Sigmoid colon (tissue), 7 donors: Measurements from ENCODE around the gene ZFAND3. TPM values are rescaled to one million over a fixed set of nuclear protein-coding genes. Genes with fewer than 3 reads are reported as not detected.

Experiments used
- DNase-seq: peaks from one replicate; pipeline ENCODE4 v3.0.0-alpha.2; 2019
- H3K27ac ChIP-seq, 4 donors: fragments of 200-600 bp; sonication (generic); one replicate each; pipeline ENCODE4 v1.5.1; 2016 to 2019; ENCODE audit warnings: mild to moderate bottlenecking in 1 of 4
- H3K27me3 ChIP-seq, 3 donors: fragments of 200-600 bp; sonication (generic); one replicate each; pipeline ENCODE4 v1.5.1; 2019; ENCODE audit warnings: mild to moderate bottlenecking in 1 of 3
- H3K36me3 ChIP-seq, 4 donors: fragments of 200-600 bp; sonication (generic); one replicate each; pipeline ENCODE4 v1.5.1; 2016 to 2019
- H3K4me1 ChIP-seq, 4 donors: fragments of 200-600 bp; sonication (generic); one replicate each; pipeline ENCODE4 v1.5.1; 2017 to 2019
- H3K4me3 ChIP-seq, 4 donors: fragments of 200-600 bp; sonication (generic); one replicate each; pipeline ENCODE4 v1.5.1; 2017 to 2019; ENCODE audit warnings: mild to moderate bottlenecking in 2 of 4, moderate library complexity in 1 of 4
- H3K9me3 ChIP-seq, 4 donors: fragments of 200-600 bp in 3 of 4; sonication (generic) in 3 of 4; one replicate each; pipeline versions ENCODE4 v1.5.1 to v1.6.1; 2013 to 2019
- EP300 ChIP-seq, 4 donors: sonication (generic); formaldehyde crosslinking; IDR thresholded peaks; one replicate each; pipeline ENCODE4 v1.6.1; 2017; ENCODE audit warnings: antibody characterized with exemption in 4 of 4
- POLR2A ChIP-seq, 2 donors: fragments of 450-650 bp; IDR thresholded peaks; one replicate each; pipeline ENCODE4 v1.6.1; 2016; ENCODE audit warnings: antibody characterized with exemption in 2 of 2, mild to moderate bottlenecking in 2 of 2, moderate library complexity in 2 of 2
- POLR2AphosphoS5 ChIP-seq, 4 donors: sonication (generic); formaldehyde crosslinking; IDR thresholded peaks; one replicate each; pipeline ENCODE4 v1.6.1; 2017; ENCODE audit warnings: antibody characterized with exemption in 4 of 4
- WGBS, 2 donors: extraction: QIAGEN DNeasy Blood & Tissue Kit; methylation state at CpG; one replicate each; pipeline ENCODE4 v1.1.7; 2013; 5-methylcytosine and 5-hydroxymethylcytosine counted together
- intact Hi-C: fragments of 100-400 bp; cut with DNase I; formaldehyde crosslinking; loops from one replicate; pipeline ENCODE4 v1.15.1; 2023
- polyA plus RNA-seq, 3 donors: library from polyadenylated mRNA; stranded (reverse); fragments of 200-250 nt; gene quantifications; one replicate each; pipeline ENCODE4 v1.2.3, GENCODE V29; 2013
- total RNA-seq, 4 donors: library from RNA; depleted of rRNA; stranded (reverse); fragments of >200 nt; gene quantifications; one replicate each; pipeline ENCODE4 v1.1.0, GENCODE V29; 2016
- TF ChIP-seq, protein P1 (sequence below), 4 experiments: fragments of 450-650 bp in 3 of 4; fragments of 200-600 bp in 1 of 4; IDR thresholded peaks; one replicate each; pipeline ENCODE4 v1.5.1; 2016 to 2019; ENCODE audit warnings: antibody characterized with exemption in 4 of 4, mild to moderate bottlenecking in 3 of 4, moderate library complexity in 2 of 4
- donor health status: healthy with polysubstance abuse.
- donor health status: Bipolar disorder and iron deficiency.
- donor health status: healthy.

ZFAND3 gene
- total and polyA plus RNA-seq, 7 donors, result 32.4 to 54.8 (median 39.0) TPM

DNA sequence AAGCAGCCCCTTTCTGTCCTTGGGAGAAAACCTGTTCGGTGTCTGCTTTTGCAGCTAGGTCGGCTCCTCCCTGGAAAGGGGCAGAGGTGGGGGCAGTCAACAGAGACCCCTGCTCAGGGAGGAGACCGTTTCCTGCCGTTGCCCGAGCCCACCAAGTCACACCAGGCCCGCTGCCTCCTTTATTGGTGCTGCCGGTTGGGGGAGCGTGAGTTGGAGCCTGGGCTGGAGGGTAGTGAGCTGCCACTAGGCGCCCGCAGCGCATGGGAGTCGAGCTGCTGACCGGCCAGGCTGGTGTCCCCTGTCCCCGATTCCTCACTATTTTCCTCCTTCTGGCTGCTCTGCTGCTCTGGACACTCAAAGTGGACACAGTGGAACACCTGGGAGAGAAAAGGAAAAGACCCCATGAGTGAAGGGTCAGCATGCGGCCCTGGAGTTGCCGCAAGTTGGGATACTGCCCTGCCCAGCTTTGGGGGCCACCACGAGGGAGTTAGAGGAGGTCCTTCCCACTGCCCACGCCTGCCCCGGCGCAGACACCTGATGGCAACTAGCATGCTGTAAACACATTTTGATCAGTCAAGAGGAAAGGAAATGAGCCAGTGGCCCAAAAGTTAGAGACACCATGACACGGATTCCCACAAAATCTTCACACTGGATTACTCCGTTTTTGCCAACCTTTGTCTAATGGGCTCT, 355.4 kb downstream of the ZFAND3 start:
- no peaks in the 10 kb centered on the region for H3K9me3 ChIP-seq
- no peak for DNase-seq
- no peaks in the 10 kb centered on the region for H3K27me3 ChIP-seq
- H3K4me3 ChIP-seq, result no peak overlapping the region
- intact Hi-C loops, result no loop called here
- 98% methylated on average over 22 of the region's 22 CpGs for WGBS, 2 donors
- no peak overlapping the region for H3K27ac ChIP-seq
- no peaks in the 10 kb centered on the region for H3K36me3 ChIP-seq
- TF ChIP-seq POLR2AphosphoS5 (IDR thresholded peaks at IDR 0.05) (no peak), POLR2A (IDR thresholded peaks at IDR 0.05) (no peak), EP300 (IDR thresholded peaks at IDR 0.05) (no peak)
- TF ChIP-seq, protein P1, sequence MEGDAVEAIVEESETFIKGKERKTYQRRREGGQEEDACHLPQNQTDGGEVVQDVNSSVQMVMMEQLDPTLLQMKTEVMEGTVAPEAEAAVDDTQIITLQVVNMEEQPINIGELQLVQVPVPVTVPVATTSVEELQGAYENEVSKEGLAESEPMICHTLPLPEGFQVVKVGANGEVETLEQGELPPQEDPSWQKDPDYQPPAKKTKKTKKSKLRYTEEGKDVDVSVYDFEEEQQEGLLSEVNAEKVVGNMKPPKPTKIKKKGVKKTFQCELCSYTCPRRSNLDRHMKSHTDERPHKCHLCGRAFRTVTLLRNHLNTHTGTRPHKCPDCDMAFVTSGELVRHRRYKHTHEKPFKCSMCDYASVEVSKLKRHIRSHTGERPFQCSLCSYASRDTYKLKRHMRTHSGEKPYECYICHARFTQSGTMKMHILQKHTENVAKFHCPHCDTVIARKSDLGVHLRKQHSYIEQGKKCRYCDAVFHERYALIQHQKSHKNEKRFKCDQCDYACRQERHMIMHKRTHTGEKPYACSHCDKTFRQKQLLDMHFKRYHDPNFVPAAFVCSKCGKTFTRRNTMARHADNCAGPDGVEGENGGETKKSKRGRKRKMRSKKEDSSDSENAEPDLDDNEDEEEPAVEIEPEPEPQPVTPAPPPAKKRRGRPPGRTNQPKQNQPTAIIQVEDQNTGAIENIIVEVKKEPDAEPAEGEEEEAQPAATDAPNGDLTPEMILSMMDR (IDR thresholded peaks at IDR 0.05), result no peak
- H3K4me1 ChIP-seq, result peaks cover 0 to 9% (median 0%) of the 10 kb centered on the region in 4 donors

DNA sequence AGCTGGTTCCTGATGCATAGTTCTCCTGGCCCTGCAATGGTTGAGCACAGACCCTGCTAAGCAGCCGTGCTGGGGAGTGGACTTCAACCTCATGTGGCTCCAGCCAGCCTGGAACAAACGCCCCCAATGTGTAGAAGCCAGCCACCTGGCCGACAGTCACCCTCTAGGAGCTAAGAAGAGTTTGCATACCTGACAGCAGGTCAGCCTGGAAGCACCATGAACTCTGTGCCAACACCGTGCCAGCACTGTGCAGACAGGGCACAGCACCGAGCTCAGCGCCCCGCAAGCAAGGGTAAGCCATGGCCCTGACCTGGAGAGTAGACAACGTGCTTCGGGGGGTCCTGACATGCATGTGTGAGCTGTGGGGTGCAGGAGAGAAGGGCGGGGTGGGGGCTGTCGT, 356.3 kb downstream of the ZFAND3 start:
- intact Hi-C loops, result no loop called here
- H3K4me3 ChIP-seq, result no peak overlapping the region
- no peaks in the 10 kb centered on the region for H3K27me3 ChIP-seq
- peaks cover 0 to under 1% (median 0%) of the 10 kb centered on the region in 4 donors for H3K4me1 ChIP-seq
- H3K9me3 ChIP-seq, result no peaks in the 10 kb centered on the region
- TF ChIP-seq, protein P1 (IDR thresholded peaks at IDR 0.05), result no peak
- no peak for TF ChIP-seq POLR2A (IDR thresholded peaks at IDR 0.05)
- DNase-seq, result no peak
- 88 to 92% methylated on average over 11 of the region's 11 CpGs for WGBS, 2 donors
- H3K36me3 ChIP-seq, result no peaks in the 10 kb centered on the region
- H3K27ac ChIP-seq, result no peak overlapping the region

DNA sequence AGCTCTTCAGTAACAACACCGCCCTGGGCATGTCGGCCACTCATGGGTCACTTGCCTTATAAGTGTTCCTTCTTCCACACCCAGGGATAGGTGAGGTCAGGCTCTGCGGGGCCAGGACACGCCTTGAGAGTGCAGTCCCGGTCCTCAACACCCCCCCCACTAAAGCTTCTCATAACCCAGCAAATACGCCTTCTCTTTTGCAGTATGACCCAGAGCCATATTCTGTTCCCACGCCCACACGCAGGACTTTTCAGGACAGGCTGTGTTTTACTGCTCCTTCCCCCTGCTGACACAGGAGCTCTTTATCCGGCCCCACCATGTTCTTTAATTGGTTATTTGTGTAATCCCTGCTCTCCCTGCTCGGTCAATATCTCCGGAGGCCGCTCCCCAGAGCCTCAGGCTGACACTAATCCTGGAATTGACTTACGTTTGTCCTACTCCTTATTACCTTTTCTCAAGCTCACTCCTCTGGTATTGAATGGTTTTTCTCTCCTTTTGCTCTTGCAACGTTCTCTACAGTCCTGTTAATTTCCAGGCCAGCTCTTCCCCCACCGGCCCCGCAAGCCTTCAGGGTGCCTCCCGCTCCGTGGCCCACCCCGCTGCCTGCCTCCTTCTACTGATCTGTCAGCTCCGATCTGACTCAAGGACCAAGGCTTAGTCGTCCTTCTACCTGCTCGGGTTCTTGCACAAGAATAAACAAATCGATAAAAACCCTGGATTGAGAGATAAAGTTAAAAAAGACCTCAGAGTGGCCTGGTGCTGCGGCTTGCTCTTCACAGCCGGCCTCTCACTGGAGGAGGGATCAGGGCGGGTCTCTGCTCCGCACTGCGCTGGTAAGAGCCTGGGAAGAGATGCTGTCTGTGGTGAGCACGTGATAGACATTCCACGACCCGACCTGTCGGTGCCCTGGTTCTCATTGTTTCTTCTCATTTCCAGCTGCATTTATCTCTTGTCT, 357.5 kb downstream of the ZFAND3 start:
- Histone ChIP-seq H3K36me3 (no peaks in the 10 kb centered on the region), H3K27ac (no peak overlapping the region), H3K9me3 (no peaks in the 10 kb centered on the region), H3K4me3 (no peak overlapping the region), H3K27me3 (no peaks in the 10 kb centered on the region), H3K4me1 (no peaks in the 10 kb centered on the region)
- TF ChIP-seq EP300 (IDR thresholded peaks at IDR 0.05), result no peak
- no peak for TF ChIP-seq POLR2AphosphoS5 (IDR thresholded peaks at IDR 0.05)
- TF ChIP-seq, protein P1 (IDR thresholded peaks at IDR 0.05), result no peak
- TF ChIP-seq POLR2A (IDR thresholded peaks at IDR 0.05), result no peak
- intact Hi-C loops, result no loop called here
- DNase-seq, result peak; percentile 18
- 50 to 68% methylated on average over 32 of the region's 32 CpGs for WGBS, 2 donors

DNA sequence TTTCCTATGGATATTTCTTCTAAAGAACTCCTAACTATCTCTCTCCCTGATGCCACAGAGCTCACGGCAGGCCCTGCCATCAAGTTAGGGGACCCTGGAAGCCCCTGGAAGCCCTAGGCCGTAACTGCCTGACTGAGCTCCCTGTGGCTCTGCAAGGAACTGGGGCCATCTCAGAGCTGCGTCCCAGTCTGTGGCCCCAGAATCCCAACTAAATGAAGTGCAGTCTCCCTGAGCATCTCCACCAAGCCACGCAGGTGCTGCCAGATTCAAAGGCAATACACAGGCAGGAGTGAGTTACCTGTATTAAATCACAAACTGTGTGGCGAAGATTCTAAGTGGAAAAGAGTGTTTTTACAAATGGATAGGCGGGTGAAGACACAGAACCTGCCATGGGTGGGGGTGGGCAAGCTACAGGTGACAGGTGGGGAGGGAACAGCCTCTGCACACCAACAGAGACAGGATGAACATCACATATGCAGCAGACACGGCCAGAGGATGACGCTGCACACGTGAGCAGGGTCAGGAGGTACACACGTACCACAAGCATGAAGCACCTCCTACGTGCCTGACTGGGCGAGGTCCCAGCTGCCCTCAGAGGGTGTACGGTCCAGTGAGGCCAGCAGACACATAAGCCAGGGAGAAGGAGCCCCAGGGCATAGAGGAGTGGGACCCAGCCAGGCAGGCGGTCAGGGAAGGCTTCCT, 358.5 kb downstream of the ZFAND3 start:
- Histone ChIP-seq H3K9me3 (no peaks in the 10 kb centered on the region), H3K36me3 (no peaks in the 10 kb centered on the region), H3K4me3 (no peak overlapping the region), H3K27me3 (no peaks in the 10 kb centered on the region), H3K4me1 (no peaks in the 10 kb centered on the region), H3K27ac (no peak overlapping the region)
- intact Hi-C loops, result no loop called here
- DNase-seq, result peak; percentile 28
- WGBS, 2 donors, result 81 to 90% methylated on average over 14 of the region's 14 CpGs
- TF ChIP-seq POLR2AphosphoS5 (IDR thresholded peaks at IDR 0.05) (no peak), POLR2A (IDR thresholded peaks at IDR 0.05) (no peak), EP300 (IDR thresholded peaks at IDR 0.05) (no peak)
- TF ChIP-seq, protein P1 (IDR thresholded peaks at IDR 0.05), result no peak
